Erythroblast (primary cell): Measurements from ENCODE around the gene PCDHGB1.
"Not testable (repeated sequence)": the region's sequence is repeated elsewhere in the genome, so short reads cannot be mapped to it uniquely, and the experiment has no call there.

ENCODE experiments used
- DNase-seq, 2 experiments: peaks; one replicate each; lab custom pipeline; 2025; lab: John Stamatoyannopoulos, UW
- GATA1 ChIP-seq: IDR thresholded peaks from 2 replicates; pipeline ENCODE4 v1.6.1; 2011; ENCODE audit warnings: low read depth, mild to moderate bottlenecking, control low read depth, low read length, moderate library complexity
- POLR2A ChIP-seq: IDR thresholded peaks from 2 replicates; pipeline ENCODE4 v1.6.1; 2011; ENCODE audit warnings: mild to moderate bottlenecking, low read length

PCDHGB1 gene

DNA sequence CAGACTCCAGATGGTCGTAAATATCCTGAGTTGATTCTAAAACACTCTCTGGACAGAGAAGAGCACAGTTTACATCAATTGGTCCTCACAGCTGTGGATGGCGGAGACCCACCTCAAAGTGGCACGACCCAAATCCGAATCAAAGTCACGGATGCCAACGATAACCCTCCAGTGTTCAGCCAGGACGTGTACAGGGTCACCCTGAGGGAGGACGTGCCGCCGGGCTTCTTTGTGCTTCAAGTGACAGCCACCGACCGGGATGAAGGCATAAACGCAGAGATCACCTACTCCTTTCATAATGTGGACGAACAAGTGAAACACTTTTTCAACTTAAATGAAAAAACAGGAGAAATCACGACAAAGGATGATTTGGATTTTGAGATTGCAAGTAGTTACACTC is 10.8 kb downstream of the PCDHGB1 start:
- TF ChIP-seq GATA1 = no peak
- no peak for TF ChIP-seq POLR2A
- DNase-seq = no peak

DNA sequence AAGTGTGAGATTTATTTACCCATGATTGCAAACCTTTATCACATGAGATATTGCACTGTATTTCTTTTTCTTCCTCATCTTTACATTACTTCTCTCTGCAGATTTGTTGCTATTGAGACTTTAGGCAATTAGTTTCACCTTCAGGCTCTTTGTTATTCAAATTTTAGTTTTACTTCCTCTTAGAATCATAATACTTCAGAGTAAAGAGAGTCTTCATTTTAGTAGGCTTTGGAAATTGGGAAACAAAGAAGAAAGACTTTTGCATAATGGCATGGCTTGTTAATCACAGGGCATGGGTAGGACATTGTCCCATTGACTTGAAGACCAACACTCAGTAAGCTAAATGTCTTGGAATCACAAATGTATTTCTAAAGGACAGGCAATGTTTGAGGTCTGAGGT is 12.8 kb downstream of the PCDHGB1 start:
- no peak for TF ChIP-seq GATA1
- no peak for TF ChIP-seq POLR2A
- no peak for DNase-seq

DNA sequence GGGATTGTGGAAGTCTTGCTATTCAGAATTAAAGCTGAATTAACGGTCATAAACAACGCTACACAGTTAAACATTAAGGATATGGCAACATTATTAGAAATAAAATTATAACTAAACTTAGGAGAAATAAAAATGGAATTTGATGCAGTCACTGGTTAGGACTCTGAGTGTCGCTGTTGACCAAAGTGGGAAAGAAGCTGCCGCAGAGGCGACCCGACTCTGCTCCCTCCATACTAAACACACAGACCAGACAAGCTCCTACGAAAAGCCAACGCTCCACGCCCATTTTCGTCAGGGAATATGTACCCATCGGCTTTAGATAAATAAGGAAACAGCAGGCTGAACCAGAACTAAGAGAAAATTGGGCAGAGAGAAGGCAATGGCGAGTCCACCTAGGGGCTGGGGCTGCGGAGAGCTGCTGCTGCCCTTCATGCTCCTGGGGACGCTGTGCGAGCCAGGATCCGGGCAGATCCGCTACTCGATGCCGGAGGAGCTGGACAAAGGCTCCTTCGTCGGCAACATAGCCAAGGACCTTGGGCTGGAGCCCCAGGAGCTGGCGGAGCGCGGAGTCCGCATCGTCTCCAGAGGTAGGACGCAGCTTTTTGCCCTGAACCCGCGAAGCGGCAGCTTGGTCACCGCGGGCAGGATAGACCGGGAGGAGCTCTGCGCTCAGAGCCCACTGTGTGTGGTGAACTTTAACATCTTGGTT is 14.2 kb downstream of the PCDHGB1 start, which contains the start of gene PCDHGA5:
Gene PCDHGA5, plus strand, starts transcription at position 211 of the 709 bp plus-strand sequence. Its CDS starts 169 bp downstream, at position 380.
- no peak for DNase-seq
- no peak for TF ChIP-seq POLR2A

DNA sequence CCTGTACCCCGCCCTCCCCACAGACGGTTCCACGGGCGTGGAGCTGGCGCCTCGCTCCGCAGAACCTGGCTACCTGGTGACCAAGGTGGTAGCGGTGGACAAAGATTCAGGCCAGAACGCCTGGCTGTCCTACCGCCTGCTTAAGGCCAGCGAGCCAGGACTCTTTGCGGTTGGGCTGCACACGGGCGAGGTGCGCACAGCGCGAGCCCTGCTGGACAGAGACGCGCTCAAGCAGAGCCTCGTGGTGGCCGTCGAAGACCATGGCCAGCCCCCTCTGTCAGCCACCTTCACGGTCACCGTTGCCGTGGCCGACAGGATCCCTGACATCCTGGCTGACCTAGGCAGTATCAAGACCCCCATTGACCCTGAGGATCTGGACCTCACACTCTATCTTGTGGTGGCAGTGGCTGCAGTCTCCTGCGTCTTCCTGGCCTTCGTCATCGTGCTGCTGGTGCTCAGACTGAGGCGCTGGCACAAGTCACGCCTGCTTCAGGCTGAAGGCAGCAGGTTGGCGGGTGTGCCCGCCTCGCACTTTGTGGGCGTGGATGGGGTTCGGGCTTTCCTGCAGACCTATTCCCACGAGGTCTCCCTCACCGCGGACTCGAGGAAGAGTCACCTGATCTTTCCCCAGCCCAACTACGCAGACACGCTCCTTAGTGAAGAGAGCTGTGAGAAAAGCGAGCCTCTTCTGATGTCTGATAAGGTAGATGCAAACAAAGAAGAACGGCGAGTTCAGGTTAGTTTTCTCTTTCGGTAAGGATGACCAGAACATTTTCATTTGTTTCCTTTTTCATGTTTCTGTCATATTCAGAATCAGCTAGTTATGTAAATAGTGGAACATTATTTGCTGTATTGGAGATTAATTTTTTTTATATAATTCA is 16.4 kb downstream of the PCDHGB1 start:
- TF ChIP-seq POLR2A (no peak), GATA1 (no peak)
- DNase-seq = no peak

DNA sequence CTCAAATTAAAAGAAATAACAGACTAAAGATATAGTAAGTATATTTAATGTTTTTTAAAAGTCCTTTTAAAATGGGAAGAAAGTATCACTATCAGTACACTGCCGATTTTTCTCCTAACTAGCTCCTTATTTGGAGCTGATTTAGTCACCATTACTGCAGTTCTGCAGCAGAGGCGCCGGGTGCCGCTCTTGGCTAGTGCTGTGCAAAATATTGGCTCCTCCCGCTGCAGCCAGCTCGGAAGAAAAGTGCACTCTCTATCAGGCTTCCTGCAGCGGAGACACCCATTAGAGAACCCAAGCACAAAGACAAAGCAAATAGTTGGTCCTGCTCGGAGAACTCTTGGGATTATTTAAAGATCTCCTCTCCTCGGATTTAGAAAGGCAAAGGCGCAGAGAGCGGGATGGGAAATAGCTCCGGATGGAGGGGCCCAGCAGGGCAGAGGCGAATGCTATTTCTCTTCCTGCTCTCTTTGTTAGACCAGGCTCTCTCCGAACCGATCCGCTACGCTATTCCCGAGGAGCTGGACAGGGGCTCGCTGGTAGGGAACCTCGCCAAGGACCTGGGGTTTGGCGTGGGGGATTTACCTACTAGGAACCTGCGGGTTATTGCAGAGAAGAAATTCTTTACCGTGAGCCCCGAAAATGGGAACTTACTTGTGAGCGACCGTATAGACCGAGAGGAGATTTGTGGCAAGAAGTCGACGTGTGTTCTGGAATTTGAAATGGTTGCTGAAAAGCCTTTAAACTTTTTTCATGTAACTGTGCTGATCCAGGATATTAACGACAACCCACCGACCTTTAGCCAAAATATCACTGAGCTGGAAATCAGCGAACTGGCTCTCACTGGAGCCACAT is 20.3 kb downstream of the PCDHGB1 start, which contains the start of gene PCDHGB3:
Gene PCDHGB3, plus strand, starts transcription at position 249 of the 855 bp plus-strand sequence. Its CDS starts 153 bp downstream, at position 402.
- TF ChIP-seq POLR2A = no peak
- TF ChIP-seq GATA1 = no peak
- DNase-seq = peak; percentile 4 to 8

DNA sequence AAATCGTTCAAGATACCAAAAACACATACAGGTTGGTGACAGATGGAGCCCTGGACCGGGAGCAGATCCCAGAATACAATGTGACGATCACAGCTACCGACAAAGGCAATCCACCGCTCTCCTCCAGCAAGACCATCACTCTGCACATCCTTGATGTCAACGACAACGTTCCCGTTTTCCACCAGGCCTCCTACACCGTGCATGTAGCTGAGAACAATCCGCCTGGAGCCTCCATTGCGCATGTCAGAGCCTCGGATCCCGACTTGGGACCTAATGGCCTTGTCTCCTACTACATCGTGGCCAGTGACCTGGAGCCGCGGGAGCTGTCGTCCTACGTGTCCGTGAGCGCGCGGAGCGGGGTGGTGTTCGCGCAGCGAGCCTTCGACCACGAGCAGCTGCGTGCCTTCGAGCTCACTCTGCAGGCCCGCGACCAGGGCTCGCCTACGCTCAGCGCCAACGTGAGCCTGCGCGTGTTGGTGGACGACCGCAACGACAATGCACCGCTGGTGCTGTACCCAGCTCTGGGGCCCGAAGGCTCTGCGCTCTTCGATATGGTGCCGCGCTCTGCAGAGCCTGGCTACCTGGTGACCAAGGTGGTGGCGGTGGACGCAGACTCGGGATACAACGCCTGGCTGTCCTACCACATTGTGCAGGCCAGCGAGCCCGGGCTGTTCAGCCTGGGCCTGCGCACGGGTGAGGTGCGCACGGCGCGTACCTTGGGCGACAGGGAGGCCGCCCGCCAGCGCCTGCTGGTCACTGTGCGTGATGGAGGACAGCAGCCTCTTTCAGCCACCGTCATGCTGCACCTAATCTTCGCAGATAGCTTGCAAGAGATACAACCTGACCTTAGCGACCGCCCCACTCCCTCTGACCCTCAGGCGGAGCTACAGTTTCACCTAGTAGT is 21.9 kb downstream of the PCDHGB1 start:
- DNase-seq = no peak

DNA sequence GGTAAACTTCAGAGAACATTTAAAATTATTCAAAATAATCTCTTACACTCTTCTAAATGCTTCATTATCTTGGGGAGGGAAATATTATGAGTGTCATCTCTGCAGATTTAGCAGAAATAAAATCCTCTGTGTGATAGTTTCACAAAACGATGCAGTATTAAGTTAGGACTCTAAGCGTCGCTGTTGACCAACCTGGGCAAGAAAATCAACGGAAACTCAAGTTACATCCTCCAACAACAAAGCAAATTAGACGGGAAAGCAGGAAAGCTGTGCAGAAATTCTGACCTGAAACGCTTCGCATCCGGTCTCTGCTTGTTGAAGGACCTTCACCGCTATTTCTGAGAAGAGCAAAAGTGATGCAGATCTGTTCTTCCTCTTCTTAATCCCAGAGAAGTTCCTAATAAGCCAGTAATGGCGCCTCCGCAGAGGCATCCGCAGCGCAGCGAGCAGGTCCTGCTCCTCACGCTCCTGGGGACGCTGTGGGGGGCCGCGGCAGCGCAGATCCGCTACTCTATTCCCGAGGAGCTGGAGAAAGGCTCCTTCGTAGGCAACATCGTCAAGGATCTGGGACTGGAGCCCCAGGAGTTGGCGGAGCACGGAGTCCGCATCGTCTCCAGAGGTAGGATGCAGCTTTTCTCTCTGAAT is 23.9 kb downstream of the PCDHGB1 start, which contains the start of gene PCDHGA6:
Gene PCDHGA6, plus strand, starts transcription at position 219 of the 645 bp plus-strand sequence. Its CDS starts 193 bp downstream, at position 412.
- TF ChIP-seq GATA1 (no peak), POLR2A (no peak)
- peak; percentile 3 to 10 for DNase-seq

More for the DNA sequence above, 21.9 kb downstream of the PCDHGB1 start:
- TF ChIP-seq POLR2A (no peak), GATA1 (no peak)

DNA sequence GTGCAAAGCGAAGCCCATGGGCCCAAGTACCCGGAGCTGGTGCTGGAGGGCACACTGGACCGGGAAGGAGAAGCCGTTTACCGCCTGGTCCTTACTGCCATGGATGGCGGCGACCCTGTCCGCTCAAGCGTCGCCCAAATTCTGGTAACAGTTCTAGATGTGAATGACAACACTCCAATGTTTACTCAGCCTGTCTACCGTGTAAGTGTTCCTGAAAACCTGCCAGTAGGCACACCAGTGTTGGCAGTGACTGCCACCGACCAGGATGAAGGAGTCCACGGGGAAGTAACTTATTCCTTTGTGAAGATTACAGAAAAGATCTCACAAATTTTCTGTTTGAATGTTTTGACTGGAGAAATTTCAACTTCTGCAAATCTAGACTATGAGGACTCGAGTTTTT is 24.7 kb downstream of the PCDHGB1 start:
- TF ChIP-seq GATA1 (no peak), POLR2A (no peak)
- DNase-seq = no peak

DNA sequence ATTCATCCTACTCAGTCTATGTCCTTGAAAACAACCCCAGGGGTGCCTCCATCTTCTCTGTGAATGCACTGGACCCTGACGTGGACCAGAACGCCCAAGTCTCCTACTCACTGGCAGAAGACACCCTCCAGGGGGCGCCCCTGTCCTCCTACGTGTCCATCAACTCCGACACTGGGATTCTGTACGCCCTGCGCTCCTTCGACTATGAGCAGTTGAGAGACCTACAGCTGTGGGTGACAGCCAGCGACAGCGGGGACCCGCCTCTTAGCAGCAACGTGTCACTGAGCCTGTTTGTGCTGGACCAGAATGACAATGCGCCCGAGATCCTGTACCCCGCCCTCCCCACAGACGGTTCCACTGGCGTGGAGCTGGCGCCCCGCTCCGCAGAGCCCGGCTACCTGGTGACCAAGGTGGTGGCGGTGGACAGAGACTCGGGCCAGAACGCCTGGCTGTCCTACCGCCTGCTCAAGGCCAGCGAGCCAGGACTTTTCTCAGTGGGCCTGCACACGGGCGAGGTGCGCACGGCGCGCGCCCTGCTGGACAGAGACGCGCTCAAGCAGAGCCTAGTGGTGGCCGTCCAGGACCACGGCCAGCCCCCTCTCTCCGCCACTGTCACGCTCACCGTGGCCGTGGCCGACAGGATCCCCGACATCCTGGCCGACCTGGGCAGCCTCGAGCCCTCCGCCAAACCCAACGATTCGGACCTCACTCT is 25.7 kb downstream of the PCDHGB1 start:
- not testable (repeated sequence) for DNase-seq

DNA sequence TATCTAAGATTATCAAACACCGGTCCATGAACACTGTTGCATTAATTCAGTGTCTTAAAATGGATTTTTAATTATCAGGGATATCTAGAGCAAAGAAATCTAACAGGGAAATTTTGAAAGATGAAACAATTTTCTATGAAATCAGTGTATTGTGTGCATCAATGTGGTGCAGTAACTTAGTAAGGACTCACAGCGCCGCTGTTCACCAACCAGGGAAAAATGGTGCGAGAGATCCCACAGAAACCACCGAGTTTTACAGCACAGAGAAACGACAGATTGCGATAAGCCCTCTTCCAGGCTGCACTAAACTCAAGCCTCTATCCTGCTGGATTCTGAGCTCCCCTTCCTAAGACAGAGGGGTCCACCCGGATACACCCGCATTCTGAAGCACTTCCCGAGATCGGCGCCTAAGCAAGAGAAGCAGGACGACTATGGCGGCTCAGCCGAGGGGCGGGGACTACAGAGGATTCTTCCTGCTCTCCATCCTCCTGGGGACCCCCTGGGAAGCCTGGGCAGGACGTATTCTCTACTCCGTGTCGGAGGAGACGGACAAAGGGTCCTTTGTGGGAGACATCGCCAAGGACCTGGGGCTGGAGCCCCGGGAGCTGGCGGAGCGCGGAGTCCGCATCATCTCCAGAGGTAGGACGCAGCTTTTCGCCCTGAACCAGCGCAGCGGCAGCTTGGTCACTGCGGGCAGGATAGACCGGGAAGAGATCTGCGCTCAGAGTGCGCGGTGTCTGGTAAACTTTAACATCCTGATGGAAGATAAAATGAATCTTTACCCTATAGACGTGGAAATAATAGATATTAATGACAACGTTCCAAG is 32.8 kb downstream of the PCDHGB1 start, which contains the start of gene PCDHGA7:
Gene PCDHGA7, plus strand, starts transcription at position 274 of the 826 bp plus-strand sequence. Its CDS starts 158 bp downstream, at position 432.
- no peak for DNase-seq
- no peak for TF ChIP-seq POLR2A

DNA sequence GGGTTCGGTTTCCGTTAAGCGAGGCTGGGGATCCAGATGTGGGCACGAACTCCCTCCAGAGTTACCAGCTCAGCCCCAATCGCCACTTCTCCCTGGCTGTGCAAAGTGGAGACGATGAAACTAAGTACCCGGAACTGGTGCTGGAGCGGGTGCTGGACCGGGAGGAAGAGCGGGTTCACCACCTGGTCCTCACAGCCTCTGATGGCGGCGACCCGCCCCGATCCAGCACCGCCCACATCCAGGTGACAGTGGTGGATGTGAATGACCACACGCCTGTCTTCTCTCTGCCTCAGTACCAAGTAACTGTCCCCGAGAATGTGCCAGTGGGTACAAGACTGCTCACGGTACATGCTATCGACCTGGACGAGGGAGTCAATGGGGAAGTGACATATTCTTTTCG is 33.4 kb downstream of the PCDHGB1 start:
- DNase-seq = no peak
- TF ChIP-seq POLR2A (no peak), GATA1 (no peak)
